Stimulated activated CD4-positive, alpha-beta T cell treated with anti-CD3 and anti-CD28 coated beads, Interleukin-4, amount 100 ng/mL, for 24 hours (primary cell): ENCODE measurements around the gene VWA8.
"Not testable (repeated sequence)": the region's sequence is repeated elsewhere in the genome, so short reads cannot be mapped to it uniquely, and the experiment has no call there.

Experiments
- DNase-seq: peaks from one replicate; pipeline ENCODE4 v3.0.0-alpha.2; 2020

The VWA8 gene

GRCh38 chr13:41847216-41847615, 113.7 kb downstream of the VWA8 start:
- no peak for DNase-seq

- no peak for DNase-seq
Measured at GRCh38 chr13:41842036-41842620, 118.8 kb downstream of the VWA8 start.

GRCh38 chr13:41837629-41838028, 123.3 kb downstream of the VWA8 start:
- no peak for DNase-seq

- no peak for DNase-seq
Measured at GRCh38 chr13:41835871-41836270, 125.0 kb downstream of the VWA8 start.

DNA sequence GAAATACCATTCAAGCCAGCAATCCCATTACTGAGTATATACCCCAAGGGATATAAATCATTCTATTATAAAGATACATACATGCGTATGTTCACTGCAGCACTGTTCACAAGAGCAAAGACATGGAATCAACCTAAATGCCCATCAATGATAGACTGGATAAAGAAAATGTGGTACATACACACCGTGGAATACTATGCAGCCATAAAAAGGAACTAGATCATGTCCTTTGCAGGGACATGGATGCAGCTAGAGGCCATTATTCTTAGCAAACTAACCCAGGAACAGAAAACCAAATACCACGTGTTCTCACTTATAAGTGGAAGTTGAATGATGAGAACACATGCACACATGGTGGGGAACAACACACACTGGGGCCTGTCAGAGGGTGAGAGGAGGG, 126.2 kb downstream of the VWA8 start:
- DNase-seq: not testable (repeated sequence)

GRCh38 chr13:41833831-41834230, 127.1 kb downstream of the VWA8 start:
- no peak for DNase-seq

DNA sequence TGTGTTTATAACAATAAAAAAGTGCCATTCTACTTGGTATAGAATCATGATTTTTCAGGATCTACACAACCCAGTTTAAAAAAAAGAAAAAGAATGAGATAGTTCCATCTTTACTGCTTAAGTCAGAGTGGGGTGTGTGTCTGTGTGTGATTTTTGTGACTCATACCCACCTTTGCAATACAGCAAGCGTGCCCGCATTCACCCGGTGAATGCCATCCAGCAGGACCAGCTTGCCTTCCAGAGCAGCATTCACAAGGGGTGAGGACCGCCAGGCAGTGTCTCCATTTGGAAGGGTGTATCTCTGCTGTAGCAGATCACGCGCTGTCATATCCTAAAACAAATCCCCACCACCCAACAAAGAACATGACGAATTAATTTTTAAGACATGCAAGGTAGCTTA, 127.7 kb downstream of the VWA8 start:
- DNase-seq: no peak

GRCh38 chr13:41827507-41828213, 133.2 kb downstream of the VWA8 start:
- no peak for DNase-seq

DNA sequence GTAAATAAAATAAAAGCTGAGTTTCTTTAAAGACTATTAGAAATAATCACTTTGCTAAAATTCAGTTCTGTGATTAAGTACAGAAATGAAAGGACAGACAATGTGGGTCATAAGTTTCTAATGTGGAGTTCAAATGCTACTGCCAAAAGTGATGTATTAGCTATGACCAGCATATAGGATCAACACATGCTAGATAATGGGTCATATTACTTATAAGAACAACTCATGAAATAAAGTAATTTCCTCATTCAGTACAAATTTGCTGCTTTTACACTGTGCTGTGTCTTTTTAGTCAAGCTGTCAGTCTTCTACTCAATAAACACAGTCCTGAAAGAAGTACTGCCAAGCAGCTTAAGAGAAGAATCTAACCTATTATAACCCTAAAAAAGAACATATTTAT, 135.2 kb downstream of the VWA8 start:
- DNase-seq: no peak

GRCh38 chr13:41823476-41823875, 137.4 kb downstream of the VWA8 start:
- no peak for DNase-seq

DNA sequence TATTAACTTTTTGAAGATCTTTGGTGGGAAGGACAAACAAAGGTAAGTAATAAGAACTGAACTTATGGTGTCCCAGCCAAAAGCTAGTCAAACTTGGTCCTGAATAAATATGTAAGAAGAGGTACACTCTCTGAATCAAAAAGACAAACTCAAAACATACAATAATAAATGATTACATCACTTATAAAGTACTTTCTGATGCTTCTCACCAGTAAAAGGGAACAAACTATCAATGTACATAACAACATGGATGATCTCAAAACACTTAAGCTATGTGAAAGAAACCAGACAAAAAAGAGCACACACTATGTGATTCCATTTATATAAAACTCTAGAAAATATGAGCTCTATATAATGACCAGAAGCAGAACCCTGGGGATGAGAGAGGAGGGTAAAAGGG, 138.3 kb downstream of the VWA8 start:
- DNase-seq: no peak

- no peak for DNase-seq
Measured at GRCh38 chr13:41821238-41821594, 139.7 kb downstream of the VWA8 start.

DNA sequence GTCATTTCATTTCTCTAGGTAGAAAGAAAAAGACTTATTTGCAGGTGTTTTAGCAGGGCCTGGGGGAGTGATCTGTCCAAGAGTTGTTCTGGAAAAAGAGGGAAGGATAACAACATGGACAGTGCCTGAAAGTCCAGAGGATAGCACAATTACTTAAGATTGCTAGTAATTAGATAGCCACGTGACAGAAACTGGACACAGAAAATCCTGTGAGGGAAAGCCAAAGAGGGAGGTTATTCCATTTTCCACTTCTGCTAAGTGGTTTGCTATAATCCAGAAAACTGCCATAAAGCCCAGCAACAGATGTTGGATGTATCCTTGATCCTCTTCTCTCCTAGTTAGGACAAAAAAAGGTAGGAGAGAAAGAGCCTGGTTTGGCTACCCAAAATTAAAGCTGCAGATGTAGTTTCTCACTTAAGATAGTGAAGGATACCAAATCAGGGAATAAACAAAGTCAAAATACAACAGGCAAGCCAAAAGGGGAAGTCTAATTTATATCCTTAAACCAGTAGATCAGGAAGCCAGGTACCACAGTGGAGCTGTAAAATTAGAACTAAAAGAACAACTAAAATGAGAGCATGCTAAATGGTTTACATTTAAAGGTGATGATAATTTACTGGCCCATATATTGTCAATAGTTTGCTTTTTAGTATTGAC, 140.2 kb downstream of the VWA8 start:
- no peak for DNase-seq

GRCh38 chr13:41816057-41816456, 144.9 kb downstream of the VWA8 start:
- DNase-seq: no peak

DNA sequence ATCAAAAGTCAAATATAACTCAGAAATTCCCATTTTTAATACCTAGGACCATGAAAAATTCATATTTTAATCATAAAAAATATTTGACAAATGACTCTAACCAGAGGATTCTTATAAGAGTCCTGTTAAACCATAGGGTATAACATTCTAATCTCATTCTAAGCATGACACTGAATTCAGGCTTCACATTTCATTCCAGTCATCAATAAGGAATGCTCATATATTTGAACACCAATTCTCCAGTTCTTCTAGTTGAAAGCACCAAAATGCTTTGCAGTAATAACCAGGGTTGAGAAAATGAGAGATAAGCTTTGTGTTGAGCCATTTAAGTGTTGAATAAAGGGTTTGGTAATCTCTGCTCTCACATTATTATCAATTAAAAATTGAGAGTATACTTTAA, 147.5 kb downstream of the VWA8 start:
- DNase-seq: no peak

- no peak for DNase-seq
Measured at GRCh38 chr13:41812851-41813250, 148.1 kb downstream of the VWA8 start.

DNA sequence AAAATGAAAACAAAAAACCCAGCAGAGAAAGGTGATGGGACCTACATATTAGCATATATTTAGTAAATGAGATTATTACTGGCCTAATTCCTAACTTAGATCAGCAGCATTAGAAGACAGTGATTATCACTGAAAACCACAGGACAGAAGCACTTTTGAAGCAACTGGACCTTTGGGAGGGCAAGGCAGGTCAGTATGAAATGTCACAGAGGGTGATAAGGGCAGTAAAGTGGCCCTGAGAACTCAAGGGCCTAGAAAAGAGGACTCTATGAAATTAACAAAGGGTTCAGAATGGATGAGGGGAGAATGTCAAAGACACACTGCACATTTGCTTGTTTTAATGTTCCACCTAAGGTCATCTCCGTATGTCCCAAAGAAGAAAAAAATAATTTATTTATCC, 148.7 kb downstream of the VWA8 start:
- DNase-seq: no peak

DNA sequence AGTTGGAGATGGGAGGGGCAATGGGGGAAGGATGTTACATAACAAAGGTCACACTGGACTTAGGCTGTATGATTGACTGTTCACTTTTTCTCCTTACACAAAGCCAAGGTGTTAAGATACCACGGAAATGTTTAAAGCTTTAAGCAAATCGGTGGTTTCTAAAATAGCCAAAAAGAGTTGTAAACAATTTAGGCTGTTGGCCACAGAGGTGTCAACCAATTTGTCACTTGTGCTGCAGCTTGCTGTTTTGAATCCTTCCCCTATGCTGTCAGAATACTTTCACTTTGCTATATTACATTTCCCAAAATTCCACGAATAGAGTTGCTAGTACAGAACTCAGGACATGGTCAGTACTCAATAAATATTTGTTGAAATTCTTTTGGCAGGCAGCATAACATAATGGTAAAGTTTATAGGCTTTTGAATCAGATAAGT, 149.3 kb downstream of the VWA8 start:
- no peak for DNase-seq

DNA sequence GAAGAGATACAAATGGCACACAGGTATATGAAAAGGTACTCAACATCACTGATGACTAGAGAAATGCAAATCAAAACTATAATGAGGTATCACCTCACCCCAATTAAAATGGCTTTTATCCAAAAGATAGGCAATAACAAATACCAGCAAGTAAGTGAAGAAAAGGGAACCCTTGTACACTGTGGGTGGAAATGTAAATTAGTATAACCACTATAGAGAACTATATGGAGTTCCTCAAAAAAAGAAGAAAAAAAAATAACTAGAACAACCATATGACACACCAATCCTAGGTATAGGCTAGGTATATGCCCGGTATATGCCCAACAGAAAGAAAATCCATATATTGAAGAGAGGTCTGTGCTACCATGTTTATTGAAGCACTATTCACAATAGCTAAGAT, 150.9 kb downstream of the VWA8 start:
- DNase-seq: no peak

DNA sequence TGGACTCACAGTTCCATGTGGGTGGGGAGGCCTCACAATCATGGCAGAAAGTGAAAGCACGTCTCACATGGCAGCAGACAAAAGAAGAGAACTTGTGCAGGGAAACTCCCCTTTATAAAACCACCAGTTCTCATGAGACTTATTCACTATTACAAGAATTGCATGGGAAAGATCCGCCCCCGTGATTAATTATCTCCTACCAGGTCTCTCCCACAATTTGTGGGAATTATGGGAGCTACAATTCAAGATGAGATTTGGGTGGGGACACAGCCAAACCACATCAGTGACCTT, 157.5 kb downstream of the VWA8 start:
- peak; percentile 26 for DNase-seq

GRCh38 chr13:41802684-41803444, 158.0 kb downstream of the VWA8 start:
- DNase-seq: no peak

- no peak for DNase-seq
Measured at GRCh38 chr13:41802043-41802683, 158.7 kb downstream of the VWA8 start.

DNA sequence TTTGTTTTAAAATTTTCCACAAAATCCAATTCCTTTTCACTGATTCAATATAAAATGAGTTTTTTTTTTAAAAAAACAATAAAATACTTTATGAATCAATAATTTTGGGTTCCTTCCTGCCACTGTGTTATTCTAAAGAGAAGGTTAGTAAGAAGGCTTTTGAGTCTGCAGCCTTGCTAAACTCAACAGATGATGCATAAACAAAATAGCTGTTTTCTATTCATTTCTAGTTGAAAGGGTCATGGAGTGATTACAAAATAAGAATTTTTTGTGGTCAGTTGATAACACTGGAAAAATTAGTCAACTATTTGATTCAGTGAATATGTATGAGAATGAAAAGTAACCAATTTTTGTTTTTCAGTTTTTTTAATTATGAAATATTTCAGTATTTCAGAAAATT, 169.9 kb downstream of the VWA8 start:
- DNase-seq: no peak

DNA sequence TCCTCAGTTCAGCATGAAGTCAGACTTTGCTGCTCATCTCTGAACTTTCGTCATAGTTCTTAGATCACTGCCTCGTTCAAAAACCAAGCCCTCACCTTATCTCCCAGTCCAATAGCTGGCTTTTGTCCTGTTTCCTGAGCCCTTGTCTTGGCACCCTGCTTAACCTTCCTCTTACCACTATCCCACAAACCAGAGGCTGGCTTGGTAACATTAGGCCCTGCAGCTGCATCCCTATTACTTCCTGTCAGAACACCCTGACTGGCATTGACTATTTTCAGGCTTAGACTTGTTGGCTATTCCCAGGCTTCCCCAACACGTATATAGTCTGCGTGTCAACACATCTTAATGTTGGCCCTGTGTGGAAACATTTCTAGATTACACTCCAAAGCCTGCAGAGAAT, 172.4 kb downstream of the VWA8 start:
- DNase-seq: no peak
